ENCODE results near the gene C3orf80. TPM values are rescaled to one million over a fixed set of nuclear protein-coding genes. Genes with fewer than 3 reads are reported as not detected.
A peak's percentile ranks its signal among the peaks of the same experiment; 100 is the strongest.
"Not testable (repeated sequence)": the region's sequence is repeated elsewhere in the genome, so short reads cannot be mapped to it uniquely, and the experiment has no call there.

C3orf80 gene
- total RNA-seq, 1 experiment from 2014 or later: 1.0 TPM

GRCh38 chr3:160210799-160211221 lies 14.4 kb upstream of the C3orf80 start:
- peak; percentile 57 for DNase-seq (ENCODE audit: low read depth)

DNA sequence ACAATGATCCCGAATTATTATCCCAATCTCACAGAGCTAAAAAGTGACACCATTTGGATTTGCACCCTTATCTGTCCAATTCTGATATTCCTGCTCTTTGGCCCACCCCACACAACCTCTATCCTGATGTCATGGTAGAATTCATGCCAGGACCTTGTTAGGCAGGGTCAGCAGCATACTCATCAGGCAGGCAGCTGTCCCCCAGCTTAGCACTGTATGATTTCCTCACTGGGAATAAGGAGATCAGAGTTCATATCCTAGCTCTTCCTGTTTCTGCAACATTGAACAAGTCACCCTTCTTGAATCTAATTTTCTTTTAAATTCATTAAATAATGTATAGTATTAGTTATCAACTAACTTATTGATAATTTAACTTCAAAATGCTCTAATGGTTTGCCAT lies 12.0 kb upstream of the C3orf80 start:
- DNase-seq (ENCODE audit: low read depth): no peak

DNA sequence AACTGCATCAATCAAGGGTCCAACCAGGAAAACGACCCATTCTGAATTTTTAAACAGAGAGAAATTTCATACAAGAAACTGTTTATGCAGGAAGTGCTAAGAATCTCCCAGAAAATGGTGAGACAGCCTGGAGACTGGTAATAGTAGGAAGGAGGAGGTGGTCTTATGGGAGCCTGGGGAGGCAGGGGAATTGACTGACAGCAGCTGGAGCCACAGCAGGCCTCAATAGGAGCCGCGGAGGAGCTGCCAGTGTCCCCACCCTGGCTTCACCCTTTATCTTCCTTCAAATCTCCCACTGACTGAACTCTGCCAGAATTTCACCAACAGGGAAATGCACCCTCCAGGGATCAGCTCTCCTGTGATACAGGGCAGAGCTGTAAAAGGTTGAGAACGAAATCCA lies 7.5 kb upstream of the C3orf80 start:
- DNase-seq (ENCODE audit: low read depth): no peak

DNA sequence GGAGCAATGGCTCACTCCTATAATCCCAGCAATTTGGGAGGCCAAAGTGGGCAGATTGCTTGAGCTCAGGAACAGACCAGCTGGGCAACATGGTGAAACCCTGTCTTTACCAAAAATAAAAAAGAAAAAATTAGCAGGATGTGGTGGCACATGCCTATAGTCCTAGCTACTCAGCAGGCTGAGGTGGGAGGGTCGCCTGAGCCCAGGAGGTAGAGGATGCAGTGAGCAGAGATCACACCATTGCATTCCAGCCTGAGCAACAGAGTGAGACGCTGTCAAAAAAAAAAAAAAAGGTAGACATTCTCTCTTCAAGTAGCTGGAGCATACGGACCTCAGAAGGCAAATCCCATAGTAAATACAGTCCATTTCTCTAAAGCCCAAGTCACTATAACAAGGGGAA lies 7.1 kb upstream of the C3orf80 start:
- no peak for DNase-seq (ENCODE audit: low read depth)

GRCh38 chr3:160220038-160220437 lies 5.2 kb upstream of the C3orf80 start:
- no peak for DNase-seq (ENCODE audit: low read depth)

DNA sequence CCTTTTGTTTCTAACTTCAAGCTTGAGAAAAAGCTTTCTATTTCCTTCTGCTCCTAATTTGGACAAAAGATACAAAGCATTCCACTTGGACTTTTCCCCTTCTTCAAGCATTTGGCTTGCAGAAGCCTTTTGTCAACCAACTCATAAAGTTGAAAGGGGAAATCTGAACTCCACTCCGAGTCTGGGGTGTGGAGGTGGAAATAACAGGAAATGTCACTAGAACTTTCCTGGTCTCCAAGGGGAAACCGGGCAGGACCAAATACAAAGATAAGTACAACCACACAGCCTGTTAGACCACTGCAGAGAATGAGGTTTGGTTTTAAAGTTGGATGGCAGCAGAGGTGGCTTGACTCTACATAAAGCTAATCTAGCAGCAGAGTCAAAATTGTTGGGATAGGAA lies 4.2 kb upstream of the C3orf80 start:
- no peak for DNase-seq (ENCODE audit: low read depth)

- DNase-seq (ENCODE audit: low read depth): no peak
These were observed 966 bp upstream of the C3orf80 start for GRCh38 chr3:160224256-160224655.

DNA sequence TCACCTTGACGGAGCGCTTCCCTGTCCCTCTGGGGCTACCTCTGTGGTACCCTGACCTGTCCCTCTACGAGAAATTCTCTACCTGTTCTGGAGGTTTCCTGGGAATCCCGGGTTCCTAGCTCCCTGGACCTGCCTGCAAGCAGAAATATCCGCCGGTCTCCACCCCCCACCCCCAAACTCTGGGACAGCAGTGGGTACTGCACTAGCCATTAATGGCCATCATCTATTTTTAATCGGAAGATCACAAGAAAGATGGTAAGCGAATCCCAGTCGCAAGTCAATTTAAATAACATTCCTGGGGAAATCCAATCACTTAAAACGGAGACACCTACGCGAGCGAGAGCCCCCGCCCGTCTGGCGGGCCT lies 429 bp upstream of the C3orf80 start:
- DNase-seq (ENCODE audit: low read depth): no peak

DNA sequence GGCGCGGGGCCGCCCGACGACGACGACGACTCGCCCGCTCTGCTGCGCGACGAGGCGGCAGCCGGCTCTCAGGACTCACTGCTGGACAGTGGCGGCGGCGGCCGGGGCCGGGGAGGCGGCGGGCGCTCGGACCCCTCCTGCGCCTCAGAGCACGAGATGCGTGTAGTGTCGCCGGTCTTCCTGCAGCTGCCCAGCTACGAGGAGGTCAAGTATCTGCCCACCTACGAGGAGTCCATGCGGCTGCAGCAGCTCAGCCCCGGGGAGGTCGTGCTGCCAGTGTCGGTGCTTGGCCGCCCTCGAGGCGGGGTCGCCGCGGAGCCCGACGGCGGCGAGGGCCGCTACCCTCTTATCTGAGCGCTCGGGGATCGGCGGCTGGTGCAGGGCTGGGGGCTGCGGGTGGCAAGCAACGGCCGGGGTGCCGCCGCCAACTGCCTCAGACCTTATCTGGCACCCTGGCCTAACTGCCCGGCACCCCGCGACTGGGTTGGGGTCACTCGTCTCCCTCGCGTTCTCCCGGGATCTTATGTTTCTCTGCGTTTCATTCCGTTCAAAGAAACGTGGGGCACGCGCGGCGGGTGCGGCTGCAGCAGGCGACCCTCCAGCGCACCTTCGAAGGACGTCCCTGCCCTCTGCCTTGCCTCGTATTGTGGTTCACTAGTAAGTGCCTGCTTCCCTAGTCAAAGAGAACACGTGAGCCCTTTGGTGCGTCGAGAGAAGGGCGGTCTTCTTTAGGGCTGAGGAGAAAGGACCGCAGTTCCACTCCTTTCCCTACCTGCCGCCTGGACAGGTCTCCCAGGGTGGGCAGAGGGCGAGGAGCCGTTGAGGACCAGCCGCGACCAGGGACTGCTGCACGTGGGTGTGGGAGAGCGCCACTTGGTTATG lies 1.0 kb downstream of the C3orf80 start:
- no peak for DNase-seq (ENCODE audit: low read depth)

GRCh38 chr3:160227419-160227818 lies 2.2 kb downstream of the C3orf80 start:
- no peak for DNase-seq (ENCODE audit: low read depth)

DNA sequence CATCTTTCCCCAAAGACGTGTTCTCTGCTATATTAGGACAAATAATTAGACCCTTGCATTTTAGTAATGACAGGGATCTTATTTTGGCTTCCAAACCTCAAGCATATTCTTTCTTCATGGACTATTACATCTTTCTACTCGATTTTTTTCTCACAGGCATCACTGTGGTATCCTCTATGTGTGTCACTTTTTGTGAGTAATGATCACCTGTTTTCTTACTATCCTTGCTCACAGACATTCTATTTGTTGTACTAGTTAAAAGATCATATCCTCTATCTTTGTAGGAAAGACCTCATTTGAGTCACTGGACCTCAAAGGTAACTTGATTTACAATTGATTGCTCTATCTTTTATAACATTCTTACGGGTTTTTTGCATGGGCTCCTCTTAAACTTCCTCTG lies 6.8 kb downstream of the C3orf80 start:
- DNase-seq (ENCODE audit: low read depth): no peak

DNA sequence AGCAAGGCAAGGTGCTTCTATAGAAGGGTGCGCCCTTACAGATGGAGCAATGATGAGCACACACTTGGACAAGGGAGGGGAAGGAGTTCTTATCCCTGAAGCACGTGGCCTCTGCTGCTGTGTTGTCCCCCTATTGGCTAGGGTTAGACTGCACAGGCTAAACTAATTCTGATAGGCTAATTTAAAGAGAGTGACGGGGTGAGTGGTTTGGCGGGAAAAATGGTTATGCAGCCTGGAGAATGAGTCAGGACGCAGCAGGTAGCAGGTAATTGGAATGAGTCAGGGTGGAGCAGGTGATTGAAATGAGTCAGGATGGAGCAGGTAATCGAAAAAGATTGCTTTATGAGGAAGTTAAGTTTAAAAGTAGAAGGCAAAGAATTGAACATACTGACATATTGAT lies 15.5 kb downstream of the C3orf80 start:
- not testable (repeated sequence) for DNase-seq (ENCODE audit: low read depth)

DNA sequence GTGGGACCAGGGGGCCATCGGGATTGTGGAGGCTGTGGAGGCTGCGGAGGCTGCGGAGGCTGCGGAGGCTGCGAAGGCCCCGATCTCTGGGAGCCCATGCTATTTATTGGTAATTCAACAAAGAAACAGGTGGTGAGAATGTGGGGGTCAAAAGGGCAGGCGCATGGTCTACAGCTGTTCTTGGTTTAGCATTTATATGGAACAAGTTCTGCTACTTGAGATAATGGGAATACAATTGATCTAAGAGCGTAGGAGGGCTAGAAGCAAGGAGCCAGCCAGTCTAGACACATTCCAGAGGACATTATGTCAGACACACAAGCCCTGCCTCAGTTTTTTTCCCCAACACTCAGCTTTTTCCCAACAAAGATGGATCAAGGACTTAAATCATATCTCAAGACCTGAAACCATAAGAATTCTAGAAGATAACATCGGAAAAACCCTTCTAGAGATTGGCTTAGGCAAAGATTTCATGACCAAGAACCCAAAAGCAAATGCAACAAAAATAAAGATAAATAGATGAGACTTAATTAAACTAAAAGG lies 20.1 kb downstream of the C3orf80 start:
- no peak for DNase-seq (ENCODE audit: low read depth)

GRCh38 chr3:160247766-160248165 lies 22.5 kb downstream of the C3orf80 start:
- no peak for DNase-seq (ENCODE audit: low read depth)

DNA sequence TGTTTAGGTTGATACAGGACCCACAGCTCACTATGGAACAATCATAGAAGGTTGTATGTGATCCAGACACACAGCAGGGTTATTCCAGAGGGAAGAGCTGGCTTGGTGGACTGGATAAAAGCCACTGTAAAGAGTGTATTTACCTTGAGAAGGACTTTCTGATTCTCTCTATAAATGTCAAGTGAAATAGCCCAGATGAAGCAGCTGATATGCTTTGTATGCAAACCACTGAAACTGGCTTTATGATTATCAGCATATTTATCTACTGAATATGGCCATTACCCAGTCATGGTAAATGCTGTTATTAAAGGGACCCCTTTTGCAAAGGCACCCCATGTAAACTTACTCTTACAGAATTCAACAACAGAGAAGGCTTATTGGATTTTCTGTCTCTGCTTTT lies 28.1 kb downstream of the C3orf80 start:
- no peak for DNase-seq (ENCODE audit: low read depth)

GRCh38 chr3:160257606-160258005 lies 32.4 kb downstream of the C3orf80 start:
- no peak for DNase-seq (ENCODE audit: low read depth)

GRCh38 chr3:160259589-160259988 lies 34.4 kb downstream of the C3orf80 start:
- DNase-seq (ENCODE audit: low read depth): no peak

DNA sequence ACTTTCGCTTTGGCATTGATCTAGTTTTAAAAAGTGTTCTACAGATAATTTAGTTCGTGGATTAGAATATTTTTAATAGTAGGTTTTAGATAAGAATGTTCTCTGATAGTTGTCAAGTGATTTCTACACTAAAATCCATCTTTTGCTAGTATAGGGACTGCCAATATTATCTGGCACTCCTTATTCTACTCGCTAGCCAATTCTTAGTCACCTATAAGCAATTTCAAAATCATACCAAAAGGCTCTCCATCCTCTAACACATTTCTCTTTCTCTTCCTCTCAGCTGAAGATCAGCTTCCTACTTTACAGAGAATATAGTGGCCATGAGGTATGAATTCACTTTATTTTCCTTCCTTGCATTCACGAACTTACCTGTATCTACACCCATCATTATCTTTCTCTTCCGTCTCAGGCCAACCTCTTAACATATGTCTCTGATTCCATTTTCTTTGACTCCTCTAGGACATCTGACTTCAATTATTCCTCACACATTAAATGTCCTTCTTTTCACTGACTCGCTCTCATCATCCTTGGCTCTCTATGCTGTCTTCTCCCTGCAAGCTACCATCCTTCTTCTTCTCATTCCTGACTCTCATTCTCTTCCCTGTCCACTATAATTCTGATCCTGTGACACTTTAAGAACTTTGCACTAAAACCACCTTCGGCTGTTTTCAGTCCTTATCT lies 35.5 kb downstream of the C3orf80 start:
- DNase-seq (ENCODE audit: low read depth): no peak

- DNase-seq (ENCODE audit: low read depth): no peak
These were observed 39.9 kb downstream of the C3orf80 start for GRCh38 chr3:160265088-160265487.
